PC-3 (cell line): Measurements from ENCODE around the gene SPATA32. TPM values are rescaled to one million over a fixed set of nuclear protein-coding genes. Genes with fewer than 3 reads are reported as not detected.

ENCODE experiments used
- ATAC-seq: fragments of 200-7000 bp; cut with Tn5 transposase; 2 replicates; pipeline ENCODE4 v1.9.1; 2020; ENCODE audit warnings: mild to moderate bottlenecking, moderate library complexity
- BruUV-seq: library from RNA; stranded (reverse); fragments of 400-500 nt; replicated peaks from 2 replicates; lab custom pipeline; 2021; lab: Mats Ljungman, UMichigan
- CTCF ChIA-PET: fragments of 300-600 bp; sonication (Branson Sonifier 250); formaldehyde crosslinking; loops from one replicate; lab custom pipeline; 2022; ENCODE audit warnings: antibody characterized with exemption; lab: Charles Lee
- POLR2A ChIA-PET: fragments of 300-600 bp; sonication (Branson Sonifier 250); formaldehyde crosslinking; loops from one replicate; lab custom pipeline; 2022; ENCODE audit warnings: antibody characterized with exemption; ENCODE audit not compliant: unreplicated experiment; lab: Charles Lee
- DNase-seq: peaks from one replicate; pipeline ENCODE4 v3.0.0-alpha.2; 2015
- H2AFZ ChIP-seq: fragments of 300-600 bp; sonication (generic); 2 replicates; pipeline ENCODE4 v1.6.0; 2016; ENCODE audit warnings: antibody characterized with exemption, low read length
- H3F3A ChIP-seq: fragments of 300-600 bp; sonication (generic); one replicate; pipeline ENCODE4 v1.6.0; 2017; ENCODE audit warnings: antibody characterized with exemption, low read length, control low read depth, mild to moderate bottlenecking; ENCODE audit not compliant: unreplicated experiment
- H3K27ac ChIP-seq: fragments of 300-600 bp; sonication (generic); 2 replicates; pipeline ENCODE4 v1.5.1; 2016; ENCODE audit warnings: mild to moderate bottlenecking, low read length
- H3K27me3 ChIP-seq: fragments of 300-600 bp; sonication (generic); 2 replicates; pipeline ENCODE4 v1.6.1; 2016; ENCODE audit warnings: low read length, mixed read lengths
- H3K36me3 ChIP-seq: fragments of 300-600 bp; sonication (generic); 2 replicates; pipeline ENCODE4 v1.6.1; 2016; ENCODE audit warnings: low read depth, mixed run types, low read length, mixed read lengths
- H3K4me1 ChIP-seq: fragments of 300-600 bp; sonication (generic); 2 replicates; pipeline ENCODE4 v1.5.1; 2016; ENCODE audit warnings: low read length; ENCODE audit not compliant: insufficient read depth
- H3K4me2 ChIP-seq: fragments of 300-600 bp; sonication (generic); 2 replicates; pipeline ENCODE4 v1.6.0; 2016; ENCODE audit warnings: low read length
- H3K4me3 ChIP-seq: fragments of 300-600 bp; sonication (generic); 2 replicates; pipeline ENCODE4 v1.5.1; 2016; ENCODE audit warnings: mild to moderate bottlenecking, low read length, mixed read lengths
- H3K79me2 ChIP-seq: fragments of 300-600 bp; sonication (generic); 2 replicates; pipeline ENCODE4 v1.6.1; 2017; ENCODE audit warnings: low read length, mixed read lengths
- H3K9ac ChIP-seq: fragments of 300-600 bp; sonication (generic); 2 replicates; pipeline ENCODE4 v1.6.0; 2016; ENCODE audit warnings: mild to moderate bottlenecking, low read length
- H3K9me2 ChIP-seq: fragments of 300-600 bp; sonication (generic); replicated peaks from 2 replicates; pipeline ENCODE4 v1.6.1; 2016; ENCODE audit warnings: mixed run types, low read length, mixed read lengths
- H3K9me3 ChIP-seq: fragments of 300-600 bp; sonication (generic); 2 replicates; pipeline ENCODE4 v1.6.1; 2016; ENCODE audit warnings: low read length, mixed read lengths
- H4K20me1 ChIP-seq: fragments of 300-600 bp; sonication (generic); 2 replicates; pipeline ENCODE4 v1.6.1; 2016; ENCODE audit warnings: low read length, mixed read lengths
- EZH2 ChIP-seq: fragments of 300-600 bp; sonication (generic); IDR thresholded peaks from one replicate; pipeline ENCODE4 v1.6.1; 2017; ENCODE audit warnings: antibody characterized with exemption, mild to moderate bottlenecking, low read length; ENCODE audit not compliant: unreplicated experiment
- EZH2phosphoT487 ChIP-seq: fragments of 300-600 bp; sonication (generic); IDR thresholded peaks from 2 replicates; pipeline ENCODE4 v1.6.1; 2018; ENCODE audit warnings: mild to moderate bottlenecking, antibody characterized with exemption, low read length, borderline replicate concordance
- intact Hi-C: fragments of 100-400 bp; cut with micrococcal nuclease; formaldehyde crosslinking; loops from 2 replicates; pipeline ENCODE4 v1.9.0; 2023
- total RNA-seq: library from RNA; depleted of rRNA; stranded (reverse); fragments of >200 nt; gene quantifications from 2 replicates; pipeline ENCODE4 v1.2.3, GENCODE V29; 2014
- TF ChIP-seq, protein P1 (sequence below): fragments of 300-600 bp; sonication (generic); conservative IDR thresholded peaks from 2 replicates; pipeline ENCODE4 v1.5.1; 2017; ENCODE audit warnings: antibody characterized with exemption, low read depth, mild to moderate bottlenecking, low read length

SPATA32 gene
- total RNA-seq, 1 experiment from 2014 or later: not detected

GRCh38 chr17:45224671-45225050, 37.2 kb downstream of the SPATA32 start:
- 0 out of 2 replicates have a peak, but pooled peaks cover 6% of the 10 kb centered on the region for H3K79me2 ChIP-seq
- DNase-seq: no peak
- peak overlapping the region; percentile 45 for H3K4me2 ChIP-seq
- no peak for ATAC-seq
- H3K4me3 ChIP-seq: no peak overlapping the region
- H2AFZ ChIP-seq: no peak overlapping the region
- H3F3A ChIP-seq: no peaks in the 10 kb centered on the region
- ChIA-PET POLR2A (no interaction called here), CTCF (no interaction called here)
- no peaks in the 10 kb centered on the region for H3K9me2 ChIP-seq
- peaks cover 63% of the 10 kb centered on the region for H3K4me1 ChIP-seq
- no peaks in the 10 kb centered on the region for H3K27me3 ChIP-seq
- peak overlapping the region; percentile 52; the same call in 1 of the 2 replicates for H3K9ac ChIP-seq
- BruUV-seq: no TSS peak
- H4K20me1 ChIP-seq: no peaks in the 10 kb centered on the region
- no peaks in the 10 kb centered on the region for H3K36me3 ChIP-seq
- H3K27ac ChIP-seq: peak overlapping the region; percentile 79
- no peak for TF ChIP-seq EZH2
- TF ChIP-seq, protein P1, sequence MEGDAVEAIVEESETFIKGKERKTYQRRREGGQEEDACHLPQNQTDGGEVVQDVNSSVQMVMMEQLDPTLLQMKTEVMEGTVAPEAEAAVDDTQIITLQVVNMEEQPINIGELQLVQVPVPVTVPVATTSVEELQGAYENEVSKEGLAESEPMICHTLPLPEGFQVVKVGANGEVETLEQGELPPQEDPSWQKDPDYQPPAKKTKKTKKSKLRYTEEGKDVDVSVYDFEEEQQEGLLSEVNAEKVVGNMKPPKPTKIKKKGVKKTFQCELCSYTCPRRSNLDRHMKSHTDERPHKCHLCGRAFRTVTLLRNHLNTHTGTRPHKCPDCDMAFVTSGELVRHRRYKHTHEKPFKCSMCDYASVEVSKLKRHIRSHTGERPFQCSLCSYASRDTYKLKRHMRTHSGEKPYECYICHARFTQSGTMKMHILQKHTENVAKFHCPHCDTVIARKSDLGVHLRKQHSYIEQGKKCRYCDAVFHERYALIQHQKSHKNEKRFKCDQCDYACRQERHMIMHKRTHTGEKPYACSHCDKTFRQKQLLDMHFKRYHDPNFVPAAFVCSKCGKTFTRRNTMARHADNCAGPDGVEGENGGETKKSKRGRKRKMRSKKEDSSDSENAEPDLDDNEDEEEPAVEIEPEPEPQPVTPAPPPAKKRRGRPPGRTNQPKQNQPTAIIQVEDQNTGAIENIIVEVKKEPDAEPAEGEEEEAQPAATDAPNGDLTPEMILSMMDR: no peak
- TF ChIP-seq EZH2phosphoT487: no peak
- intact Hi-C loops: no loop called here
- H3K9me3 ChIP-seq: no peaks in the 10 kb centered on the region

GRCh38 chr17:45223539-45224528, 38.1 kb downstream of the SPATA32 start:
- ATAC-seq (no peak), DNase-seq (no peak)
- Histone ChIP-seq H3K36me3 (no peaks in the 10 kb centered on the region), H3K9ac (no peak overlapping the region), H3K9me2 (no peaks in the 10 kb centered on the region), H3K27ac (no peak overlapping the region), H3K79me2 (0 out of 2 replicates have a peak, but pooled peaks cover 6% of the 10 kb centered on the region), H2AFZ (no peak overlapping the region), H3K4me2 (no peak overlapping the region), H3K9me3 (no peaks in the 10 kb centered on the region), H4K20me1 (no peaks in the 10 kb centered on the region), H3K4me3 (no peak overlapping the region), H3F3A (no peaks in the 10 kb centered on the region), H3K4me1 (peaks cover 55% of the 10 kb centered on the region), H3K27me3 (no peaks in the 10 kb centered on the region)
- POLR2A ChIA-PET: no interaction called here
- no TSS peak for BruUV-seq
- intact Hi-C loops: no loop called here
- TF ChIP-seq EZH2 (no peak), EZH2phosphoT487 (no peak)
- TF ChIP-seq, protein P1: no peak
- CTCF ChIA-PET: no interaction called here

GRCh38 chr17:45222996-45223538, 38.8 kb downstream of the SPATA32 start:
- Histone ChIP-seq H3K9ac (no peak overlapping the region), H4K20me1 (no peaks in the 10 kb centered on the region), H3K36me3 (no peaks in the 10 kb centered on the region), H3K79me2 (0 out of 2 replicates have a peak, but pooled peaks cover 6% of the 10 kb centered on the region), H2AFZ (no peak overlapping the region), H3F3A (no peaks in the 10 kb centered on the region), H3K4me2 (peak overlapping the region; percentile 85), H3K27me3 (no peaks in the 10 kb centered on the region), H3K27ac (no peak overlapping the region), H3K9me3 (no peaks in the 10 kb centered on the region), H3K4me1 (peaks cover 47% of the 10 kb centered on the region), H3K9me2 (no peaks in the 10 kb centered on the region), H3K4me3 (no peak overlapping the region)
- no peak for ATAC-seq
- POLR2A ChIA-PET: no interaction called here
- TF ChIP-seq EZH2: no peak
- no peak for TF ChIP-seq EZH2phosphoT487
- TF ChIP-seq, protein P1: no peak
- CTCF ChIA-PET: no interaction called here
- intact Hi-C loops: no loop called here
- no peak for DNase-seq
- BruUV-seq: TSS peak; percentile 22
